IPS-20b (cell line): ENCODE data around the gene KCNK4.

Experiments used
- H3K27ac ChIP-seq: one replicate; pipeline ENCODE4 v1.5.1; 2013; ENCODE audit warnings: low read length
- H3K27me3 ChIP-seq: 2 replicates; pipeline ENCODE4 v1.6.1; 2013; ENCODE audit warnings: mild to moderate bottlenecking, low read length, inconsistent platforms; ENCODE audit not compliant: insufficient read depth
- H3K36me3 ChIP-seq: 2 replicates; pipeline ENCODE4 v1.6.1; 2013; ENCODE audit warnings: low read depth, mild to moderate bottlenecking, inconsistent platforms, low read length, moderate library complexity; ENCODE audit not compliant: insufficient read depth
- H3K4me1 ChIP-seq: 2 replicates; pipeline ENCODE4 v1.6.1; 2013; ENCODE audit warnings: mild to moderate bottlenecking, control low read depth, inconsistent platforms, low read length, moderate library complexity; ENCODE audit not compliant: insufficient read depth
- H3K4me3 ChIP-seq: 2 replicates; pipeline ENCODE4 v1.5.1; 2013; ENCODE audit warnings: mild to moderate bottlenecking, low read length, inconsistent platforms
- H3K9ac ChIP-seq: 2 replicates; pipeline ENCODE4 v1.6.1; 2013; ENCODE audit warnings: low read depth, mild to moderate bottlenecking, inconsistent platforms, low read length, moderate library complexity
- H3K9me3 ChIP-seq: 2 replicates; pipeline ENCODE4 v1.6.1; 2013; ENCODE audit warnings: mild to moderate bottlenecking, low read depth, low read length, inconsistent platforms; ENCODE audit not compliant: insufficient read depth

The KCNK4 gene

DNA sequence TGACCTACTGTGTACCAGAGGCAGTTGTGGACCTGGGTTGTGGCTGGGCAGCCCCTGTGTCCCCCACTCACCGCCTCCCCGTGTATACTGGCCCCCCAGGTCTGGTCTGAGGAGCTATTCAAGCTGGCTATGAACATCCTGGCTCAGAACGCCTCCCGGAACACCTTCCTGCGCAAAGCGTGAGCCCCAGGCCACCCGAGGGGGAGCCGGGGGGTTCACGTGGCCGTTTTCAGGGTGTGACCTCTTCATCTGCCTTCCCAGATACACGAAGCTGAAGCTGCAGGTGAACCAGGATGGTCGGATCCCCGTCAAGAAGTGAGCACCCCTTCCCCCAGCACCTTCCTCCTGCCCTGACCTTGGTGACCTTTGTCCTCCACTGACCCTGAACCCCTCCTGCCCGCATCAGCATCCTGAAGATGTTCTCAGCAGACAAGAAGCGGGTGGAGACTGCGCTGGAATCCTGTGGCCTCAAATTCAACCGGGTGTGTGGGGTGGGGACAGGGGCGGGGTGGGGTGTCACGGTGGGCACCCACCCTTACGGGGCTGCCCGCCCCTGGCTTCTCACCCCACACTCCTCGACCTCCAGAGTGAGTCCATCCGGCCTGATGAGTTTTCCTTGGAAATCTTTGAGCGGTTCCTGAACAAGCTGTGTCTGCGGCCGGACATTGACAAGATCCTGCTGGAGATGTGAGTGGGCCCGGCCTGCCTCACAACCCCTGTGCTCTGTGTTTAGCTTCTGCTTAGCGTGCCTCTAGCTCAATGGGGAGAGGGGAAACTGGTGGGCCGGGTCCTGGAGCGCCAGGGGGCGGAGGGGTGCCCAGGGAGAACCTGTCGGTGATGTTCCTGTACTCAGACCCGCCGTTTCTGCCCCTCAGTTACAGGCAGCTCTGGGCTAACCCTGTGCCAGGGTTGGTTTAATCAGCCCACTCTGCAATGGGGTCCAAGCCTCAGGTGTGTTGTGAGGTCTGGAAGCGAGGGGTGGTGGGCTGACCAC, 35.7 kb upstream of the KCNK4 start:
- Histone ChIP-seq H3K27me3 (no peaks in the 10 kb centered on the region), H3K4me3 (no peak overlapping the region), H3K9ac (no peak overlapping the region), H3K27ac (no peak overlapping the region), H3K9me3 (no peaks in the 10 kb centered on the region), H3K36me3 (peaks cover 48% of the 10 kb centered on the region), H3K4me1 (peaks cover 3% of the 10 kb centered on the region; the same call in 1 of the 2 replicates)

DNA sequence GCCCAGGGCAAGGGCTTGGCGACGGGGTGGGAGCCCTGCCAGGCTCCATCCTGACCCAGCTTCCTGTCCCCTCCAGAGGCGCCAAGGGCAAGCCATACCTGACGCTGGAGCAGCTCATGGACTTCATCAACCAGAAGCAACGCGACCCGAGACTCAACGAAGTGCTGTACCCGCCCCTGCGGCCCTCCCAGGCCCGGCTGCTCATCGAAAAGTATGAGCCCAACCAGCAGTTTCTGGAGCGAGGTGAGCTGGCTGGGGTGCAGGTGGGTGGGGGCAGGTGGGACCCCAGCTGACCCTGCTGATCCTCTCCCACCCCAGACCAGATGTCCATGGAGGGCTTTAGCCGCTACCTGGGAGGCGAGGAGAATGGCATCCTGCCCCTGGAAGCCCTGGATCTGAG, 34.8 kb upstream of the KCNK4 start:
- no peaks in the 10 kb centered on the region for H3K27me3 ChIP-seq
- H3K9me3 ChIP-seq, result no peaks in the 10 kb centered on the region
- H3K9ac ChIP-seq, result no peak overlapping the region
- H3K27ac ChIP-seq, result no peak overlapping the region
- H3K36me3 ChIP-seq, result peaks cover 57% of the 10 kb centered on the region
- H3K4me3 ChIP-seq, result no peak overlapping the region
- H3K4me1 ChIP-seq, result no peaks in the 10 kb centered on the region

DNA sequence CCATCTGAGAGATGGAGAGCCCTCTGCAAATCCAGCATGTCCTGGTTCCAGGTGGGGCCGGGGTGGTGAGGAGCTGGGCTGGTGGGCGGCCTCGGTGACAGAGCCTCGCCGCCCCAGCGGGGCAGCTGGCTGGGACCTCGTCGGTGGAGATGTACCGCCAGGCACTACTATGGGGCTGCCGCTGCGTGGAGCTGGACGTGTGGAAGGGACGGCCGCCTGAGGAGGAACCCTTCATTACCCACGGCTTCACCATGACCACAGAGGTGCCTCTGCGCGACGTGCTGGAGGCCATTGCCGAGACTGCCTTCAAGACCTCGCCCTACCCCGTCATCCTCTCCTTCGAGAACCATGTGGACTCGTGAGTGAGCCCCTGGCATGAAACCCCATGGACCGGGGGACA, 32.7 kb upstream of the KCNK4 start:
- Histone ChIP-seq H3K9ac (no peak overlapping the region), H3K27me3 (no peaks in the 10 kb centered on the region), H3K4me1 (peaks cover 1% of the 10 kb centered on the region; the same call in 1 of the 2 replicates), H3K27ac (no peak overlapping the region), H3K9me3 (no peaks in the 10 kb centered on the region), H3K4me3 (no peak overlapping the region), H3K36me3 (peaks cover 77% of the 10 kb centered on the region)

DNA sequence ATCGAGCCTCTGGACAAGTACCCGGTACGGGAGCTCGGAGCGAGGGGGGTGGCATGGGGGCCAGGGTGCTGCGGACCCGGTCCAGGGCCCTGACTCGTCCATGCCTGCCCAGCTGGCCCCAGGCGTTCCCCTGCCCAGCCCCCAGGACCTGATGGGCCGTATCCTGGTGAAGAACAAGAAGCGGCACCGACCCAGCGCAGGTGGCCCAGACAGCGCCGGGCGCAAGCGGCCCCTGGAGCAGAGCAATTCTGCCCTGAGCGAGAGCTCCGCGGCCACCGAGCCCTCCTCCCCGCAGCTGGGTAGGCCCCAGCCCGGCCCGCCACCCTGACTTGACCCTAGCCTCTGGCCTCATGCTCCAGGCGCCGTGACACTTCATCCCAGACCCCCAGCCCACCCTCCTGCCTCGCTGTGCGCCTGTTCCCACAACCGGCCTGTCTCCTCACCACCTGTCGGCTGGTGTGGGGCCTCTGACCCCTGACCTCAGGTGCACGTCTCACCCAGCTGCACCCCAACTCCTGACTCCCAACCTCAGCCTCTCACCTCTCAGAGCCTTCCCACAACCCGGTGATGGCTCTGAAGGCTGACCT, 32.1 kb upstream of the KCNK4 start:
- no peak overlapping the region for H3K27ac ChIP-seq
- no peaks in the 10 kb centered on the region for H3K9me3 ChIP-seq
- peaks cover 84% of the 10 kb centered on the region for H3K36me3 ChIP-seq
- no peak overlapping the region for H3K9ac ChIP-seq
- H3K27me3 ChIP-seq, result no peaks in the 10 kb centered on the region
- H3K4me1 ChIP-seq, result peaks cover 3% of the 10 kb centered on the region; the same call in 1 of the 2 replicates
- H3K4me3 ChIP-seq, result no peak overlapping the region

DNA sequence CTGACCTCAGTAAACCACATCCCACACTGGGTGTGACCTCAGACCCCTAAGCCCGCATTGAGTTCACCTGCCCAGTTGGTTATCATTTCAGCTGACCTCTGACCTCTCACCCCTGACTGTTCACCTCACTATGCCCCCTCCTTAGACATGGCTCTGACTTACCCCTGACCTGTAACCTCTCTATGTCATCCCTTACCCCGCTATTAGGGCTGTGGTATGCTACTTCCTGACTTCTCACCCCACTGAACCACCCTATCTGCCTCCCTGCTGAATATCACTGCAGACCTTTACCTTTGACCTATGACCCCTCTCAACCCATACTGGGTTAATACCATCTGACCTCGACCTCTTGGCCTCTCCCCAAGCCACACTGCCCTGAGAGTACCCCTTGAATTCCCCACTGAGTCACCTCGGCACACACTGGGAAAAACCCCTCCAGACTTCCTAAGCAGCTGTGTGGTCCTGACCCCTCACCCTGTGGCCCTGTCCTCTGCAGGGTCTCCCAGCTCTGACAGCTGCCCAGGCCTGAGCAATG, 31.5 kb upstream of the KCNK4 start:
- Histone ChIP-seq H3K36me3 (peaks cover 88% of the 10 kb centered on the region), H3K27ac (no peak overlapping the region), H3K9me3 (no peaks in the 10 kb centered on the region), H3K9ac (no peak overlapping the region), H3K4me3 (no peak overlapping the region), H3K27me3 (no peaks in the 10 kb centered on the region), H3K4me1 (peaks cover 3% of the 10 kb centered on the region; the same call in 1 of the 2 replicates)

DNA sequence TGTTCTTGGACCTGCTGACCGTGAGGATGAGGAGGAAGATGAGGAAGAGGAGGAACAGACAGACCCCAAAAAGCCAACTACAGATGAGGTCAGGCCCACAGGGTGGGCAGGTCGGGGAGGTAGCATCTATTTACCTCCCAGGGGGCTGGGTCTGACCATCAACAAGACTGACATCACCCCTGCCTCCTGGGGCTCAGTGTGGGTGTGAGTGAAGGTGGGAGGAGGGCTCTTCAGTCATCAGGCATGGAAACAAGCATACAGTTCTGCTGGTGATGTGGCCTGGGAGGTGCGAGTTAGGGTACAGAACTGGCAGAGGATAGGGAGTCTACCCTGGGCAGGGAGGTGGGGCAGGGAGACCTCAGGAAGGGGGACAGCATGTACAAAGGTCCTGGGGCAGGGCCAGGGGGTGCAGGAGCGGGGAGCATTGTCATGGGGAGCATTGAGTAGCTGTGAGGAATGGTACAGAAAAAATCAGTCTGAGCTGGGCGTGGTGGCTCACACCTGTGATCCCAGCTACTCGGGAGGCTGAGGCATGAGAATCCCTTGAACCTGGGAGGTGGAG, 30.9 kb upstream of the KCNK4 start:
- Histone ChIP-seq H3K27me3 (no peaks in the 10 kb centered on the region), H3K9ac (no peak overlapping the region), H3K4me1 (peaks cover 3% of the 10 kb centered on the region; the same call in 1 of the 2 replicates), H3K9me3 (no peaks in the 10 kb centered on the region), H3K36me3 (peaks cover 85% of the 10 kb centered on the region), H3K27ac (no peak overlapping the region), H3K4me3 (no peak overlapping the region)

DNA sequence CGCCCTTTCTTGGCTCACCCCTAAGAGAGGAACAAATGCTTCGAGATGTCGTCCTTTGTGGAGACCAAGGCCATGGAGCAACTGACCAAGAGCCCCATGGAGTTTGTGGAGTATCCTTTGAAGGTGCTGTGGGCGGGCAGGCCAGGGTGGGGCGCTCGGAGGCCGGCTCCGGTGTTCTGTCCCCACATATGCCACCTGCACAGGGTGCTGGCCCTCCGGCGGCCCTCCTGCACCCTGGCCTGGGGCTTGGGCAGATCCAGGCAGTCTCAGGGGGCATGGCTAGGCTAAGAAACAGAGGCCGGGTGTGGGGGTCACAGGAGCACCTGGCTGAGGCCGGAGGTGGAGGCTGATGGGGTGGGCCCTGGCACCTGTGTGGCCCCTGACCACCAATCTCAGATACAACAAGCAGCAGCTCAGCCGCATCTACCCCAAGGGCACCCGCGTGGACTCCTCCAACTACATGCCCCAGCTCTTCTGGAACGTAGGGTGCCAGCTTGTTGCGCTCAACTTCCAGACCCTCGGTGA, 29.5 kb upstream of the KCNK4 start:
- Histone ChIP-seq H3K9me3 (no peaks in the 10 kb centered on the region), H3K9ac (no peak overlapping the region), H3K27me3 (no peaks in the 10 kb centered on the region), H3K27ac (no peak overlapping the region), H3K36me3 (peaks cover 85% of the 10 kb centered on the region), H3K4me3 (no peak overlapping the region), H3K4me1 (peaks cover 3% of the 10 kb centered on the region; the same call in 1 of the 2 replicates)

DNA sequence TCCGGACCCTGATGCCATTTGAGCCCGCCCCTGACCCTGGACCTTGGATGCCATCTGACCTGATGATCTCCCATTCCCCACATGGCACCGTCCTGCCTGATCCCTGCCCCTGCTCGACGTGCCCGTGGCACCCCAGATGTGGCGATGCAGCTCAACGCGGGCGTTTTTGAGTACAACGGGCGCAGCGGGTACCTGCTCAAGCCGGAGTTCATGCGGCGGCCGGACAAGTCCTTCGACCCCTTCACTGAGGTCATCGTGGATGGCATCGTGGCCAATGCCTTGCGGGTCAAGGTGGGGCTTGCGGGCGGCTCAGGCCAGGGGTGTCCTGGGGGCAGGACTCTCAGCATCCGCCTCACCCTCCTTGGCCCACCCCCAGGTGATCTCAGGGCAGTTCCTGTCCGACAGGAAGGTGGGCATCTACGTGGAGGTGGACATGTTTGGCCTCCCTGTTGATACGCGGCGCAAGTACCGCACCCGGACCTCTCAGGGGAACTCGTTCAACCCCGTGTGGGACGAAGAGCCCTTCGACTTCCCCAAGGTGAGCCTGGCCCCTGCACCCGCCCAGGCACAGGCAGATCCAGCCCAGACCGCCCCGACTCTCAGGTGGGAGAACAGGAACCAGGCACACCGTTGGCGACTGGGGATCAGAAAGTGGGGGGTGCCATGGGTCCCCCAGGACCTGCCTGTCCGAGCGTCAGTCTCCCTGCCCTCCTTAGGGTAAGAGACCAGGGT, 28.7 kb upstream of the KCNK4 start:
- H3K4me1 ChIP-seq, result peaks cover 3% of the 10 kb centered on the region; the same call in 1 of the 2 replicates
- H3K27me3 ChIP-seq, result no peaks in the 10 kb centered on the region
- no peak overlapping the region for H3K9ac ChIP-seq
- peaks cover 89% of the 10 kb centered on the region for H3K36me3 ChIP-seq
- H3K9me3 ChIP-seq, result no peaks in the 10 kb centered on the region
- H3K27ac ChIP-seq, result no peak overlapping the region
- no peak overlapping the region for H3K4me3 ChIP-seq

DNA sequence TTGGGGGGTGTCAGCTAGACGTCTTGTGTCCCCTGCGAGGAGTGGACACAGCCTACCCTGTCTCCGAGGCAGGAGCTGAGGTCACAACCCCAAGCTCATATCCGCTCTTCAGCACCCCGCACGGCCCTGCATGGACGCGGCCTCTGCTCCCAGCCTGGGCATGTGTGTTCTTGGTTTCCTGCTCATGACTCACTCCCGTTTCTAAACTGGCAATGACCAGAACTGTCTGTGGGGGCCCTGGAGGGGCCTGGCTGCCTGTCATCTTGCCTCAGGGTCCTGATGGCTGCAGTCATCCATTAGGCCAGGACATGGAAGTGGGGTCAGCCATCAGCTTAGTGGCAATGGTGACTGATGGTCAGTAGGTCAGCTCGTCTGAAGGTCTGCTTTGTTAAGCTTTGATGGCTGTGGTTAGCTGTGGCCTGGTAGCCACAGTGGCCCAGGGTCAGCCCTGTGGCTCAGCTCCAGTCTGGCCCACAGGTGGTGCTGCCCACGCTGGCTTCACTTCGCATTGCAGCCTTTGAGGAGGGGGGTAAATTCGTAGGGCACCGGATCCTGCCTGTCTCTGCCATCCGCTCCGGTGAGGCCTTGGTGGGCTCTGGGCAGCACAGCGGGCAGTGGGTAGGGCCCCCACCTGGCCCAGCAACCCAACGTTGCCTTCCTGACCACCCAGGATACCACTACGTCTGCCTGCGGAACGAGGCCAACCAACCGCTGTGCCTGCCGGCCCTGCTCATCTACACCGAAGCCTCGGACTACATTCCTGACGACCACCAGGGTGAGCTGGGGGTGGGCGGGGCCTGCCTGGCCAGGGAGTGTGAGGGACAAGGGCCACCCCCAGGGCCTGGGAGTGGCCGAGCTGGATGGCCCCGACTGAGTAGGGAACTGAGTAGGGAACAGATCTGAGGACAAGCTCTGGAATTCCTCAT, 27.8 kb upstream of the KCNK4 start:
- Histone ChIP-seq H3K36me3 (peaks cover 86% of the 10 kb centered on the region), H3K4me3 (no peak overlapping the region), H3K9me3 (no peaks in the 10 kb centered on the region), H3K4me1 (peaks cover 3% of the 10 kb centered on the region; the same call in 1 of the 2 replicates), H3K27ac (no peak overlapping the region), H3K27me3 (no peaks in the 10 kb centered on the region), H3K9ac (no peak overlapping the region)

DNA sequence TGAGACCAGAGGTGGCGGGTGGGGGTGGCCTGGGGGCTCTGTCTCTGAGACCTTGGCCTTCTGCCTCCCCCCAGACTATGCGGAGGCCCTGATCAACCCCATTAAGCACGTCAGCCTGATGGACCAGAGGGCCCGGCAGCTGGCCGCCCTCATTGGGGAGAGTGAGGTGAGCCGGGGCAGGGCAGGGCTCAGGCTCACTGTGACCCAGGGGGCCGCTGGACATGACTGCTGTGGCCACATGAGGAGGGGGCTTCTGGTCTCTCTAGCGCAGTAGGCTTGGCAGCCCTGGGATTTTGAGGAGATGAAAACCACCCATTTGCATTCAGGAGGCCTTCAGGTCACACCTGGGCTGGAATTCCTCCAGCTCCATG, 27.2 kb upstream of the KCNK4 start:
- no peak overlapping the region for H3K4me3 ChIP-seq
- H3K27me3 ChIP-seq, result no peaks in the 10 kb centered on the region
- H3K4me1 ChIP-seq, result peaks cover 6% of the 10 kb centered on the region
- no peak overlapping the region for H3K27ac ChIP-seq
- no peak overlapping the region for H3K9ac ChIP-seq
- peaks cover 80% of the 10 kb centered on the region for H3K36me3 ChIP-seq
- H3K9me3 ChIP-seq, result no peaks in the 10 kb centered on the region
